ENCODE results near the gene CLIP4. TPM values are rescaled to one million over a fixed set of nuclear protein-coding genes. Genes with fewer than 3 reads are reported as not detected.

CLIP4 gene
- total RNA-seq, 1 donor from 2014 or later, result 53.5 TPM

DNA sequence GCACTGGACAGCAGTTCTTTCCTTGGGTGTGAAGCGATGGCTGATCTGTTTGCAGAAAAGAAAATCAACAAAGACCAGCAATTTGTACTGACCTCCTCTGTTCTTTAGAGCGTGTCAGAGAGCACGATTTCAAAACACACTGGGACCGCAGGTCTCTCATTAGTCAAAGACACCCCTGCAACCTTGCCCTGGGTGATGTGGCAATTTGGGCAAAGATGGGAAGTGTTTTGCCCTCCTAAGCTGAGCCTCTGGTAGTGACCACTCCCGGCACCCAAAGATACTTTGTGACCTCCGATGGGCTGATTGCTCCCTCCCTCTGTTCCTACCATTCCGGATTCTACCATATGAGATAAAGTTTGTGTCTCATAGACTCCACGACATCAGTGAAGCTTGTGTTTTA lies 18.2 kb upstream of the CLIP4 start:
- Histone ChIP-seq H3K27me3 (ENCODE audit: control insufficient read depth, insufficient read depth, low read length) (no peaks in the 10 kb centered on the region), H3K4me3 (ENCODE audit: low read depth, low read length) (no peak overlapping the region), H3K36me3 (ENCODE audit: control insufficient read depth, insufficient read depth, low read length) (no peaks in the 10 kb centered on the region)
- DNase-seq (ENCODE audit: low read depth), result no peak
- TF ChIP-seq, protein P1, sequence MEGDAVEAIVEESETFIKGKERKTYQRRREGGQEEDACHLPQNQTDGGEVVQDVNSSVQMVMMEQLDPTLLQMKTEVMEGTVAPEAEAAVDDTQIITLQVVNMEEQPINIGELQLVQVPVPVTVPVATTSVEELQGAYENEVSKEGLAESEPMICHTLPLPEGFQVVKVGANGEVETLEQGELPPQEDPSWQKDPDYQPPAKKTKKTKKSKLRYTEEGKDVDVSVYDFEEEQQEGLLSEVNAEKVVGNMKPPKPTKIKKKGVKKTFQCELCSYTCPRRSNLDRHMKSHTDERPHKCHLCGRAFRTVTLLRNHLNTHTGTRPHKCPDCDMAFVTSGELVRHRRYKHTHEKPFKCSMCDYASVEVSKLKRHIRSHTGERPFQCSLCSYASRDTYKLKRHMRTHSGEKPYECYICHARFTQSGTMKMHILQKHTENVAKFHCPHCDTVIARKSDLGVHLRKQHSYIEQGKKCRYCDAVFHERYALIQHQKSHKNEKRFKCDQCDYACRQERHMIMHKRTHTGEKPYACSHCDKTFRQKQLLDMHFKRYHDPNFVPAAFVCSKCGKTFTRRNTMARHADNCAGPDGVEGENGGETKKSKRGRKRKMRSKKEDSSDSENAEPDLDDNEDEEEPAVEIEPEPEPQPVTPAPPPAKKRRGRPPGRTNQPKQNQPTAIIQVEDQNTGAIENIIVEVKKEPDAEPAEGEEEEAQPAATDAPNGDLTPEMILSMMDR (IDR thresholded peaks at IDR 0.05; ENCODE audit: insufficient read depth, low read length, poor library complexity, severe bottlenecking), result no peak

DNA sequence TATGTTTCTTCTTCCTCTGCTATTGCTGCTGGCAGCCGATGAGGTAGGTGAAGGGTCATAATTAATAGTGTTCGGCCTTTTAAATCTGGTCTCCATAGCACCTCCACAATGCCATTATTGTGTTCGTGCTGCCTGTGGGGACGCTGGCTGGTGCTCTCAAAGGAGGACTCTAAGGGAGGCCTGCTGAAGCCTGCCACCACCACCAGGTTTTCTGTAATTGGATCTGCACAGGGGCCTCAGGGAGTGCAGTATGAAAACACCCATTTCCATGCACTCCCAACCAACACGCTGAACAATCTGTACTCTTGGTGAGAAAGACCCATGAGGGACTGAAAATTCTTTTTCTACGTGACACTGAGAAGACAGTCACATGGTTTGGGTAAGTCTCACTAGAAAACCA lies 17.6 kb upstream of the CLIP4 start:
- TF ChIP-seq, protein P1 (IDR thresholded peaks at IDR 0.05; ENCODE audit: insufficient read depth, low read length, poor library complexity, severe bottlenecking), result no peak
- no peak overlapping the region for H3K4me3 ChIP-seq (ENCODE audit: low read depth, low read length)
- H3K27me3 ChIP-seq (ENCODE audit: control insufficient read depth, insufficient read depth, low read length), result no peaks in the 10 kb centered on the region
- H3K36me3 ChIP-seq (ENCODE audit: control insufficient read depth, insufficient read depth, low read length), result no peaks in the 10 kb centered on the region
- DNase-seq (ENCODE audit: low read depth), result no peak

DNA sequence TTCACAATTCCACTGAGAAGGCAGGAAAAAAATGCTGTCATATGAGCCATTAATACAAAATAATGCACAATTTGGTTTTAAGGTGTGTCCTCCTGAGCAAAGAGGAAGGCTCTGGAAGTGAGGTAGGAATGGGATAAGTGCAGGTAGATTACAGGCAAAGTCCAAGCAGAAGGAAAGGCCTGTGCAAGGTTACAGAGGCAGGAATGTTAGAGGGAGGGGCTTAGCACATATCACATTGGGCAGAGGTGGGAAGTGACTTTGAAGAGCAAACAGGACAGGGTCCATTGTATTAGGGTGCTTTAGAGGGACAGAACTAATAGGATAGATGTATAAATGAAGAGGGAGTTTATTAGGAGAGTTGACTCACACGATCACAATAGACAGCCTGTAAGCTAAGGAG lies 14.7 kb upstream of the CLIP4 start:
- DNase-seq (ENCODE audit: low read depth), result no peak
- TF ChIP-seq, protein P1 (IDR thresholded peaks at IDR 0.05; ENCODE audit: insufficient read depth, low read length, poor library complexity, severe bottlenecking), result no peak
- Histone ChIP-seq H3K27me3 (ENCODE audit: control insufficient read depth, insufficient read depth, low read length) (no peaks in the 10 kb centered on the region), H3K36me3 (ENCODE audit: control insufficient read depth, insufficient read depth, low read length) (no peaks in the 10 kb centered on the region), H3K4me3 (ENCODE audit: low read depth, low read length) (no peak overlapping the region)

DNA sequence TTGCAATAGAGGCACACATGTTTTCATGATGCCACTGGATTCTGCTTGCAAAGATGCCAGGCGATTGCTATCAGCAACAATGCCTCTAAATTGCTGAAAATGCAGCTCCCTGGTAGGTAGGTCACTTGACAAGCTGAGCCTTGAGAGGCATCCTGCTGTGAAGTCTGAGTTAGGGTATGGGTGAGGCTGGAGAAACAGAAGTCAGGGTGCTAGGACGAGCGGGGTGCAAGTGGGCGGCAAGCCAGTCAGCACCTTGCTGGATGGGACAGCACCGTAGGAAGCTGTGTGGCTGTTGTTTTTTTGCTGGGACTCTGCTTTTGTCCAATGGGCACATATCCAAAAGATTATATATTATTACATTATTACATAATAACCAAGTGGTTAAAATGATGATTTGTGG lies 10.5 kb upstream of the CLIP4 start:
- TF ChIP-seq, protein P1 (IDR thresholded peaks at IDR 0.05; ENCODE audit: insufficient read depth, low read length, poor library complexity, severe bottlenecking), result no peak
- Histone ChIP-seq H3K4me3 (ENCODE audit: low read depth, low read length) (no peak overlapping the region), H3K27me3 (ENCODE audit: control insufficient read depth, insufficient read depth, low read length) (no peaks in the 10 kb centered on the region), H3K36me3 (ENCODE audit: control insufficient read depth, insufficient read depth, low read length) (no peaks in the 10 kb centered on the region)
- no peak for DNase-seq (ENCODE audit: low read depth)

DNA sequence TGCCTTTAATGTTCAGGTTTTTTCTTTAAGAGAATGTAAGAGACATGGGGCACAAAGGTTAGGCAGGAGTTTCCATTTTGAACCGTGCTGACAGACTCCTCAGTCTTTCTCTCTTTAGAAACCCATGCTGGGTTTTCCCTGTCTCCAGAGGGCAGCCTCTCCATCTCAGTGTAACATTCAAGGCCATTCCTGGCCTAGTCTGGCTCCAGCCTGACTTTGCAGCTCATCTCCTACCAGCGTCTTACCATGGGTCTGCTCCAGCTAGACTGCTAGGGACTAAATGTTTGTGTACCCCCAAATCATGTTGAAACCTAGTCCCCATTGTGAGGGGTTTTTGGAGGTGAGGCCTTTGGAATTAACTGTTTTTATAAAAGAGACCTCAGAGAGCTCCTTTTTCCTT lies 9.8 kb upstream of the CLIP4 start:
- DNase-seq (ENCODE audit: low read depth), result no peak
- Histone ChIP-seq H3K27me3 (ENCODE audit: control insufficient read depth, insufficient read depth, low read length) (no peaks in the 10 kb centered on the region), H3K4me3 (ENCODE audit: low read depth, low read length) (no peak overlapping the region), H3K36me3 (ENCODE audit: control insufficient read depth, insufficient read depth, low read length) (no peaks in the 10 kb centered on the region)
- TF ChIP-seq, protein P1 (IDR thresholded peaks at IDR 0.05; ENCODE audit: insufficient read depth, low read length, poor library complexity, severe bottlenecking), result no peak

DNA sequence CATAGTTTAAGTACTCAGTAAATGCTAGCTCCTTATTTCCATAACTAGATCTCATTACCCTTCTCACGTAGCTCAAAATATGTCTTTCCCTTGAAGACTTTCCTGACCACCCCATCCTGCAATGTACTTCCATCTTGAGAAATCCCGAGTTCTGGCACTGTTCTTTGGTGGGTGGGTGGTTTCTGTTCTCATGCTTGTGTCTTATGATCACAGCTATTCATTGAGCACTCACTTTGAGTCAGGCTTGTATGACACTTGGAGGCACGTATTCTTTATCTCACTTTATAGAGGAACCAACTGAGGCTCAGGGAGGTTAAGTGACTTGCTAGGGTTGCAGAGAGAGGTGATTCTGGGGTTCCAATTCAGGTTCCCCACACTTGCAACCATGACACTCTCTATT lies 9.0 kb upstream of the CLIP4 start:
- no peak for DNase-seq (ENCODE audit: low read depth)
- no peaks in the 10 kb centered on the region for H3K36me3 ChIP-seq (ENCODE audit: control insufficient read depth, insufficient read depth, low read length)
- no peak overlapping the region for H3K4me3 ChIP-seq (ENCODE audit: low read depth, low read length)
- TF ChIP-seq, protein P1 (IDR thresholded peaks at IDR 0.05; ENCODE audit: insufficient read depth, low read length, poor library complexity, severe bottlenecking), result no peak
- H3K27me3 ChIP-seq (ENCODE audit: control insufficient read depth, insufficient read depth, low read length), result no peaks in the 10 kb centered on the region

Data from kidney epithelial cell (primary cell).